ENCODE data around the gene SBNO1. TPM values are rescaled to one million over a fixed set of nuclear protein-coding genes. Genes with fewer than 3 reads are reported as not detected.
"Not testable (repeated sequence)": the region's sequence is repeated elsewhere in the genome, so short reads cannot be mapped to it uniquely, and the experiment has no call there.

SBNO1 gene
- total RNA-seq, 1 donor from 2014 or later, result 27.1 TPM

DNA sequence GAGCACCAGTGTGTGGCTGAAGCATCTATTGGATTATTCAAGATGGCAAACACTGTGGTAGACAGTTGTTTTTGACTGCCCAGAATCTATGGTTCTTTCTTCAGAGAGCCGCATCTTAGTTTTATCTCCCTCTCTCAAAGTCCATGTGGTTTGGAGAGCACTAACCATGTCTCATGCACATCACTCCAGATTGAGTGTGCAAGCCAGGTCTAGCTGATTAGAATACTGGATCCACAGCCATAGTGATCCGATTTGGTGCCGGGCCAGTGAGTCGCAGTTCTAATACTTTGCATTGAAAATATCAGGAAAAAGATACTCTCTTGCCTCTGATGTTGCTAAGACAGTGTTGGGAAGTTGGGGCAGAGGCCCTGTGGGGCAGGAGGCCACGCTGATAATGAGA lies 4.6 kb upstream of the SBNO1 start:
- H3K4me1 ChIP-seq, result peaks cover 6% of the 10 kb centered on the region
- no peak overlapping the region for H3K27ac ChIP-seq
- intact Hi-C loops (cut with DNase I), result no loop called here
- ATAC-seq (no peak), DNase-seq (peak; percentile 3)
- no peaks in the 10 kb centered on the region for H3K36me3 ChIP-seq
- H3K4me3 ChIP-seq, result no peak overlapping the region
- H3K9me3 ChIP-seq, result no peaks in the 10 kb centered on the region
- no peaks in the 10 kb centered on the region for H3K27me3 ChIP-seq
- TF ChIP-seq, protein P1, sequence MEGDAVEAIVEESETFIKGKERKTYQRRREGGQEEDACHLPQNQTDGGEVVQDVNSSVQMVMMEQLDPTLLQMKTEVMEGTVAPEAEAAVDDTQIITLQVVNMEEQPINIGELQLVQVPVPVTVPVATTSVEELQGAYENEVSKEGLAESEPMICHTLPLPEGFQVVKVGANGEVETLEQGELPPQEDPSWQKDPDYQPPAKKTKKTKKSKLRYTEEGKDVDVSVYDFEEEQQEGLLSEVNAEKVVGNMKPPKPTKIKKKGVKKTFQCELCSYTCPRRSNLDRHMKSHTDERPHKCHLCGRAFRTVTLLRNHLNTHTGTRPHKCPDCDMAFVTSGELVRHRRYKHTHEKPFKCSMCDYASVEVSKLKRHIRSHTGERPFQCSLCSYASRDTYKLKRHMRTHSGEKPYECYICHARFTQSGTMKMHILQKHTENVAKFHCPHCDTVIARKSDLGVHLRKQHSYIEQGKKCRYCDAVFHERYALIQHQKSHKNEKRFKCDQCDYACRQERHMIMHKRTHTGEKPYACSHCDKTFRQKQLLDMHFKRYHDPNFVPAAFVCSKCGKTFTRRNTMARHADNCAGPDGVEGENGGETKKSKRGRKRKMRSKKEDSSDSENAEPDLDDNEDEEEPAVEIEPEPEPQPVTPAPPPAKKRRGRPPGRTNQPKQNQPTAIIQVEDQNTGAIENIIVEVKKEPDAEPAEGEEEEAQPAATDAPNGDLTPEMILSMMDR (IDR thresholded peaks at IDR 0.05), result no peak

- H3K4me3 ChIP-seq; H3K27ac ChIP-seq; ATAC-seq; H3K4me1 ChIP-seq; H3K9me3 ChIP-seq; DNase-seq; H3K27me3 ChIP-seq; H3K36me3 ChIP-seq; intact Hi-C loops (cut with DNase I): not testable (repeated sequence)
Measured at GRCh38 chr12:123368431-123368830, 3.8 kb upstream of the SBNO1 start.

GRCh38 chr12:123367511-123367910 lies 2.9 kb upstream of the SBNO1 start:
- no peak overlapping the region for H3K4me3 ChIP-seq
- no peaks in the 10 kb centered on the region for H3K36me3 ChIP-seq
- H3K27me3 ChIP-seq, result no peaks in the 10 kb centered on the region
- no peaks in the 10 kb centered on the region for H3K9me3 ChIP-seq
- H3K27ac ChIP-seq, result no peak overlapping the region
- intact Hi-C loops (cut with DNase I), result no loop called here
- peaks cover 15% of the 10 kb centered on the region for H3K4me1 ChIP-seq
- ATAC-seq (no peak), DNase-seq (no peak)
- TF ChIP-seq, protein P1 (IDR thresholded peaks at IDR 0.05), result no peak

DNA sequence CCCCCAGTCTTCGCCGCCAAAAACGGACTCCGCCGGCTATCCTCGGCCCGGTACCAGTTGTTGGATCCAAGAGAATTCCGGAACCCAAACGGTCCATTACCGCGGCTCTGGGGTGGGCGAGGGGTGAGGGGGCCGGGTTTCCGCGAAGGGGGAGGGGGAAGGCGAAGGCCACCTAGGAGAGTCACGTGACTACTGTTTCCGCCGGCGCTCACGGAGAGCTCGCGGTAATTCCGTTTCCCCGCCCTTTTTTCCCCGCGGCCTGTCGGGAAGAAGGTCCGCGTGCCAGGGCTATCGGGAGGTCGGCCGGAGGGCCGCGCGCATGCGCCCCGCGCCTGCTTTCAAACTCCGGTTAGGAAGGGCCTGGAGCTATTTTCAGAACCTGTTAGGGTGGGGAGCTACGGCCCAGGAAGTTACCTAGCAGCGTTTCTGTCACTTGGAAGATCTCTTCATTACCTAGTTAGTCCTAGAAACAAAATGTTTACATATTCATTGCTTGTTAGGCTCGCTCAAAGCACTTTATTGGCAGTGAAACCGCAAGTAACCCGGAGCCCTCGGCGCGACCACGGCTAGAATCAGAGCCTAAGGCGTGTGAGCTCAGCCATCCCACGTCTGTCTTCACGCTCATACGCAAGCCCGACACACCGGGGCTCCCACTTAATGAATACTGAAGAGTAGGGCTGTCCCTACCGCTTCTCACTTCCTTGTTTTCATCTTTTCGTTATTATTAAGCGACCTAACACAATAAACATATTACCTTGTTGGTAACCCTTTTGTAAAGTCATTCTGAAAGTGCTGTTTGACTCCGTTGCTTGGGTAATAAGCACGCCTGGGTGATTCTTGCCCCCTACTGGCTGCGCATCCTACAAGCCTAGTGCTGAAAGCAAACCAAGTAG lies 624 bp upstream of the SBNO1 start:
- intact Hi-C loops (cut with DNase I), result no loop called here
- Histone ChIP-seq H3K27me3 (no peaks in the 10 kb centered on the region), H3K4me1 (peaks cover 23% of the 10 kb centered on the region), H3K27ac (peak overlapping the region; percentile 92), H3K36me3 (no peaks in the 10 kb centered on the region), H3K4me3 (peak overlapping the region; percentile 92), H3K9me3 (no peaks in the 10 kb centered on the region)
- TF ChIP-seq, protein P1 (IDR thresholded peaks at IDR 0.05), result peak; percentile 79
- peak; percentile 91 for ATAC-seq
- DNase-seq, result peak; percentile 99

GRCh38 chr12:123363740-123364531 lies 711 bp downstream of the SBNO1 start:
- TF ChIP-seq, protein P1 (IDR thresholded peaks at IDR 0.05), result no peak
- Histone ChIP-seq H3K27me3 (no peaks in the 10 kb centered on the region), H3K9me3 (no peaks in the 10 kb centered on the region), H3K4me3 (peak overlapping the region; percentile 92), H3K4me1 (peaks cover 23% of the 10 kb centered on the region), H3K36me3 (no peaks in the 10 kb centered on the region), H3K27ac (peak overlapping the region; percentile 92)
- DNase-seq, result peak; percentile 73
- ATAC-seq, result no peak
- intact Hi-C loops (cut with DNase I), result no loop called here

DNA sequence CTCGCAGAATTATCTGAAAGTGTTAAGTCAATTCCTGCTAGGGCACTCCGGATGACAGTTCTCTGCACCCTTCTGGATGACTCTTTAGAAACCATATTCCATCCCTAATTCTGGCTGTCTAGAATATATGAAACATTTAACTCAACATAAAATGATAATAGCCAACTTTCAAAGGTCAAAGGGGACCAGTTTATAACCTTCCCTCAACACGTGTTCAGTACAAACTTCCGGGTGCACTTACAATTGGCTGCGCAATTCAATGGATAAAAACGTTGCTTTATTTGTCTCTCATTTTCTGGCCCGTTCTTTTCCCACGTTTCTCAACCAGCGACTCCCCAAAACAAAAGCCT lies 1.3 kb downstream of the SBNO1 start:
- ATAC-seq, result no peak
- no peaks in the 10 kb centered on the region for H3K36me3 ChIP-seq
- H3K27me3 ChIP-seq, result no peaks in the 10 kb centered on the region
- peak overlapping the region; percentile 92 for H3K27ac ChIP-seq
- intact Hi-C loops (cut with DNase I), result no loop called here
- TF ChIP-seq, protein P1 (IDR thresholded peaks at IDR 0.05), result no peak
- peak overlapping the region; percentile 92 for H3K4me3 ChIP-seq
- no peak for DNase-seq
- H3K4me1 ChIP-seq, result peaks cover 23% of the 10 kb centered on the region
- H3K9me3 ChIP-seq, result no peaks in the 10 kb centered on the region

Data from upper lobe of right lung (tissue), 1 donor.